IMR-90 (cell line): Measurements from ENCODE around the gene SPRED2. TPM values are rescaled to one million over a fixed set of nuclear protein-coding genes. Genes with fewer than 3 reads are reported as not detected.

ENCODE experiments used
- ATAC-seq: fragments of 200-7000 bp; cut with Tn5 transposase; 2 replicates; pipeline ENCODE4 v1.9.1; 2020; ENCODE audit warnings: low read depth, mild to moderate bottlenecking, moderate library complexity
- BruUV-seq: library from RNA; stranded (reverse); fragments of 400-500 nt; replicated peaks from 2 replicates; lab custom pipeline; 2021; lab: Mats Ljungman, UMichigan
- CTCF ChIA-PET: fragments of 300-600 bp; formaldehyde crosslinking; extraction: SDS; loops from one replicate; lab custom pipeline; 2021; ENCODE audit warnings: antibody characterized with exemption; lab: Yijun Ruan, JAX
- POLR2A ChIA-PET: fragments of 300-600 bp; sonication (Branson Sonifier 250); formaldehyde crosslinking; loops from one replicate; lab custom pipeline; 2022; ENCODE audit warnings: antibody characterized with exemption; ENCODE audit not compliant: unreplicated experiment; lab: Charles Lee
- DNase-seq: peaks from one replicate; pipeline ENCODE4 v3.0.0; 2013
- H2AFZ ChIP-seq: replicated peaks from 2 replicates; pipeline ENCODE3; 2013; ENCODE audit warnings: low read length, mild to moderate bottlenecking; ENCODE audit not compliant: poor library complexity
- H2AK5ac ChIP-seq: 2 replicates; pipeline ENCODE4 v1.6.1; 2013; ENCODE audit warnings: low read depth, low read length, inconsistent platforms
- H2AK9ac ChIP-seq: replicated peaks from 2 replicates; pipeline ENCODE3; 2013; ENCODE audit warnings: mild to moderate bottlenecking, low read depth, low read length, moderate library complexity; ENCODE audit not compliant: poor library complexity
- H2BK120ac ChIP-seq: 2 replicates; pipeline ENCODE4 v1.6.1; 2013; ENCODE audit warnings: low read depth, low read length, inconsistent platforms
- H2BK15ac ChIP-seq: 3 replicates; pipeline ENCODE4 v1.6.1; 2013; ENCODE audit warnings: low read depth, low read length, inconsistent platforms
- H2BK20ac ChIP-seq: 2 replicates; pipeline ENCODE4 v1.6.1; 2013; ENCODE audit warnings: low read depth, mild to moderate bottlenecking, inconsistent platforms, low read length, moderate library complexity
- H2BK5ac ChIP-seq: 2 replicates; pipeline ENCODE4 v1.6.1; 2013; ENCODE audit warnings: mild to moderate bottlenecking, low read depth, low read length, inconsistent platforms; ENCODE audit not compliant: poor library complexity, severe bottlenecking
- H3K14ac ChIP-seq: replicated peaks from 2 replicates; pipeline ENCODE4 v1.6.1; 2013; ENCODE audit warnings: low read depth, low read length, inconsistent platforms
- H3K18ac ChIP-seq: 2 replicates; pipeline ENCODE4 v1.6.1; 2013; ENCODE audit warnings: low read depth, low read length, control low read depth
- H3K23ac ChIP-seq: 2 replicates; pipeline ENCODE4 v1.6.1; 2013; ENCODE audit warnings: low read depth, low read length, inconsistent platforms
- H3K27ac ChIP-seq: 2 replicates; pipeline ENCODE4 v1.5.1; 2013; ENCODE audit warnings: mild to moderate bottlenecking, control low read depth, low read length; ENCODE audit not compliant: insufficient read depth
- H3K27me3 ChIP-seq: 2 replicates; pipeline ENCODE4 v1.6.1; 2013; ENCODE audit warnings: low read length; ENCODE audit not compliant: control insufficient read depth, insufficient read depth
- H3K36me3 ChIP-seq: 2 replicates; pipeline ENCODE4 v1.6.1; 2013; ENCODE audit warnings: low read length, mixed read lengths; ENCODE audit not compliant: control insufficient read depth, insufficient read depth
- H3K4ac ChIP-seq: 2 replicates; pipeline ENCODE4 v1.6.1; 2013; ENCODE audit warnings: low read depth, low read length, inconsistent platforms
- H3K4me1 ChIP-seq: 2 replicates; pipeline ENCODE4 v1.6.1; 2013; ENCODE audit warnings: low read length, mixed read lengths; ENCODE audit not compliant: control insufficient read depth, insufficient read depth
- H3K4me2 ChIP-seq: 2 replicates; pipeline ENCODE4 v1.6.1; 2013; ENCODE audit warnings: low read depth, mild to moderate bottlenecking, control low read depth, low read length, moderate library complexity
- H3K4me3 ChIP-seq: 2 replicates; pipeline ENCODE4 v1.5.1; 2013; ENCODE audit warnings: low read depth, mild to moderate bottlenecking, control low read depth, low read length, moderate library complexity; ENCODE audit not compliant: insufficient read depth
- H3K56ac ChIP-seq: 2 replicates; pipeline ENCODE4 v1.6.1; 2013; ENCODE audit warnings: low read length, inconsistent platforms; ENCODE audit not compliant: insufficient read depth; ENCODE audit errors: extremely low read depth
- H3K79me1 ChIP-seq, 2 experiments: 2 replicates each; pipeline ENCODE4 v1.6.1; 2013; ENCODE audit warnings: low read length in 2 of 2, inconsistent platforms in 1 of 2, low read depth in 1 of 2
- H3K9ac ChIP-seq: 2 replicates; pipeline ENCODE4 v1.6.1; 2013; ENCODE audit warnings: low read depth, low read length, control low read depth
- H3K9me1 ChIP-seq: 2 replicates; pipeline ENCODE4 v1.6.1; 2013; ENCODE audit warnings: low read length, inconsistent platforms; ENCODE audit not compliant: insufficient read depth
- H3K9me3 ChIP-seq: 2 replicates; pipeline ENCODE4 v1.6.1; 2013; ENCODE audit warnings: low read length; ENCODE audit not compliant: control insufficient read depth, insufficient read depth
- H4K20me1 ChIP-seq: 2 replicates; pipeline ENCODE4 v1.6.1; 2013; ENCODE audit warnings: low read length, inconsistent platforms; ENCODE audit not compliant: insufficient read depth
- H4K5ac ChIP-seq: 2 replicates; pipeline ENCODE4 v1.6.1; 2013; ENCODE audit warnings: mild to moderate bottlenecking, low read depth, low read length, control low read depth
- H4K8ac ChIP-seq, 2 experiments: 2 replicates each; pipeline ENCODE4 v1.6.1; 2013; ENCODE audit warnings: low read depth in 2 of 2, low read length in 2 of 2, control low read depth in 1 of 2, inconsistent platforms in 1 of 2
- H4K91ac ChIP-seq: 2 replicates; pipeline ENCODE4 v1.6.1; 2013; ENCODE audit warnings: low read depth, low read length, inconsistent platforms; ENCODE audit not compliant: insufficient read depth
- BHLHE40 ChIP-seq: fragments of 150-350 bp; IDR thresholded peaks from 2 replicates; pipeline ENCODE4 v1.6.1; 2016; ENCODE audit warnings: mild to moderate bottlenecking, low read depth, low read length
- CEBPB ChIP-seq: IDR thresholded peaks from 2 replicates; pipeline ENCODE4 v1.6.1; 2012; ENCODE audit warnings: low read depth, low read length, improper control_type of control experiment
- CHD1 ChIP-seq: IDR thresholded peaks from 2 replicates; pipeline ENCODE4 v1.6.1; 2012; ENCODE audit warnings: low read depth, low read length, improper control_type of control experiment
- FOS ChIP-seq: fragments of 150-350 bp; IDR thresholded peaks from 2 replicates; pipeline ENCODE4 v1.6.1; 2016; ENCODE audit warnings: low read depth, low read length
- MAFK ChIP-seq: IDR thresholded peaks from 2 replicates; pipeline ENCODE4 v1.6.1; 2012; ENCODE audit warnings: low read depth, low read length, improper control_type of control experiment
- MAZ ChIP-seq: IDR thresholded peaks from 2 replicates; pipeline ENCODE4 v1.6.1; 2012; ENCODE audit warnings: low read depth, mild to moderate bottlenecking, low read length, improper control_type of control experiment, moderate library complexity, borderline replicate concordance
- MXI1 ChIP-seq: IDR thresholded peaks from 2 replicates; pipeline ENCODE4 v1.6.1; 2012; ENCODE audit warnings: low read depth, mild to moderate bottlenecking, low read length, moderate library complexity, borderline replicate concordance
- NFE2L2 ChIP-seq: fragments of 150-350 bp; IDR thresholded peaks from 2 replicates; pipeline ENCODE4 v1.6.1; 2016; ENCODE audit warnings: low read depth, mild to moderate bottlenecking, low read length
- POLR2A ChIP-seq: IDR thresholded peaks from 2 replicates; pipeline ENCODE4 v1.6.1; 2012; ENCODE audit warnings: mild to moderate bottlenecking, low read depth, low read length
- RAD21 ChIP-seq: IDR thresholded peaks from 2 replicates; pipeline ENCODE4 v1.6.1; 2012; ENCODE audit warnings: low read length, improper control_type of control experiment
- RCOR1 ChIP-seq: IDR thresholded peaks from 2 replicates; pipeline ENCODE4 v1.6.1; 2012; ENCODE audit warnings: mild to moderate bottlenecking, low read length, improper control_type of control experiment; ENCODE audit not compliant: insufficient replicate concordance
- RFX5 ChIP-seq: IDR thresholded peaks from 2 replicates; pipeline ENCODE4 v1.8.0; 2012; ENCODE audit warnings: low read depth, mild to moderate bottlenecking, low read length, moderate library complexity
- SMC3 ChIP-seq: fragments of 150-350 bp; IDR thresholded peaks from 2 replicates; pipeline ENCODE4 v1.6.1; 2016; ENCODE audit warnings: low read depth, mild to moderate bottlenecking, antibody characterized with exemption, low read length, moderate library complexity
- WGBS, 2 experiments: methylation state at CpG; one replicate each; pipeline versions ENCODE4 v1.1.5 to v1.1.7; 2013; ENCODE audit warnings: missing lambda C conversion rate in 2 of 2; ENCODE audit not compliant: insufficient read length in 1 of 2; ENCODE audit errors: extremely low coverage in 2 of 2; 5-methylcytosine and 5-hydroxymethylcytosine counted together
- dilution Hi-C: fragments of 300-500 bp; cut with HindIII; formaldehyde crosslinking; loops from one replicate; pipeline ENCODE4 v1.14.3; 2018; ENCODE audit warnings: low sequenced_read_pairs; ENCODE audit not compliant: unreplicated experiment
- in situ Hi-C: fragments of 300-500 bp; cut with MboI; formaldehyde crosslinking; loops from 3 replicates; pipeline ENCODE4 v1.14.3; 2019; ENCODE audit warnings: low sequenced_read_pairs, inconsistent platforms, mixed read lengths
- intact Hi-C: fragments of 100-400 bp; cut with micrococcal nuclease; formaldehyde crosslinking; loops from 2 replicates; pipeline ENCODE4 v1.10.0; 2022
- polyA plus RNA-seq, 3 experiments: library from polyadenylated mRNA; depleted of rRNA; stranded (reverse); fragments of >200 nt; gene quantifications; 2 replicates each; pipeline ENCODE4 v1.2.3, GENCODE V29; 2012; ENCODE audit warnings: low replicate concordance in 1 of 3
- total RNA-seq: library from RNA; depleted of rRNA; stranded (reverse); fragments of >200 nt; gene quantifications from 2 replicates; pipeline ENCODE4 v1.2.3, GENCODE V29; 2012
- TF ChIP-seq, protein P1 (sequence below): conservative IDR thresholded peaks from 2 replicates; pipeline ENCODE4 v1.5.1; 2012; ENCODE audit warnings: mild to moderate bottlenecking, low read depth, low read length, improper control_type of control experiment
- TF ChIP-seq, protein P2 (sequence below): fragments of 150-350 bp; IDR thresholded peaks from 2 replicates; pipeline ENCODE4 v1.6.1; 2016; ENCODE audit warnings: low read depth, mild to moderate bottlenecking, low read length, moderate library complexity, borderline replicate concordance
- TF ChIP-seq, protein P3 (sequence below): fragments of 150-350 bp; IDR thresholded peaks from 2 replicates; pipeline ENCODE4 v1.6.1; 2017; ENCODE audit warnings: mild to moderate bottlenecking, antibody characterized with exemption, low read length, low read depth

Gene SPRED2
- total and polyA plus RNA-seq, 2 of the 4 experiments (the other 2 are of a cell fraction), result 4.8 to 18.7 TPM

DNA sequence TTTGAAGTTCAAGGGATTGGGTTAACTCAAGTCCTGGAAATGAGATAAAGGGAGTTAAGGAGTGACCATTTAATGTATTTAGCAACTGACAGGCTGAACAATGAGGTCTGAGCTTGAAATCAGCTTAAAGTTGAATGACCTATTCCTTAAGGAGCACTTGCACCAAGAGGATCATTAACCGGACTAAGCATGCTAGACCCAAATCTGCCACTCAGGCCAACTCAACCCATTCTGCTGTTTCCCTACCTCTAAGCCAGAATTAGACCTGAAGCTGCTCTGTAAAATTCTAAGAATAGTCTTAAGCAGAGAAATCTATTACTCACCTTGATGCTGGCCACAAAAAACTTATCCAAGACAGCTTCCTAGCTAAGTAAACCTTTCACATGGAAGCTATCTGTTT is 59.8 kb downstream of the SPRED2 start:
- WGBS, 2 experiments, result no CpG with 5 or more reads among the region's 1 CpG
- H3K4ac ChIP-seq, result no peak overlapping the region
- no peaks in the 10 kb centered on the region for H3K36me3 ChIP-seq
- CTCF ChIA-PET, result no interaction called here
- peaks cover 23 to 82% of the 10 kb centered on the region in 2 experiments for H3K79me1 ChIP-seq
- peaks cover 17% of the 10 kb centered on the region for H3K4me1 ChIP-seq
- POLR2A ChIA-PET, result no interaction called here
- H3K27ac ChIP-seq, result no peak overlapping the region
- H3K56ac ChIP-seq, result no peak overlapping the region
- ATAC-seq (no peak), DNase-seq (no peak)
- H3K23ac ChIP-seq, result no peak overlapping the region
- no peak overlapping the region for H3K4me3 ChIP-seq
- H4K8ac ChIP-seq, result no peak overlapping the region
- no peak overlapping the region for H3K4me2 ChIP-seq
- H4K5ac ChIP-seq, result no peak overlapping the region
- no TSS peak for BruUV-seq
- dilution Hi-C loops (no loop called here), intact Hi-C loops (no loop called here), in situ Hi-C loops (no loop called here)
- no peak overlapping the region for H3K18ac ChIP-seq
- no peak overlapping the region for H2BK15ac ChIP-seq
- H2AFZ ChIP-seq, result no peak overlapping the region
- H3K27me3 ChIP-seq, result no peaks in the 10 kb centered on the region
- peaks cover 20% of the 10 kb centered on the region for H3K9me1 ChIP-seq
- H2AK5ac ChIP-seq, result no peak overlapping the region
- H4K20me1 ChIP-seq, result peaks cover 31% of the 10 kb centered on the region
- no peak for TF ChIP-seq FOS
- no peak for TF ChIP-seq RCOR1
- no peak for TF ChIP-seq POLR2A
- TF ChIP-seq SMC3, result no peak
- TF ChIP-seq NFE2L2, result no peak
- no peak for TF ChIP-seq CEBPB
- TF ChIP-seq RFX5, result no peak
- TF ChIP-seq, protein P1, sequence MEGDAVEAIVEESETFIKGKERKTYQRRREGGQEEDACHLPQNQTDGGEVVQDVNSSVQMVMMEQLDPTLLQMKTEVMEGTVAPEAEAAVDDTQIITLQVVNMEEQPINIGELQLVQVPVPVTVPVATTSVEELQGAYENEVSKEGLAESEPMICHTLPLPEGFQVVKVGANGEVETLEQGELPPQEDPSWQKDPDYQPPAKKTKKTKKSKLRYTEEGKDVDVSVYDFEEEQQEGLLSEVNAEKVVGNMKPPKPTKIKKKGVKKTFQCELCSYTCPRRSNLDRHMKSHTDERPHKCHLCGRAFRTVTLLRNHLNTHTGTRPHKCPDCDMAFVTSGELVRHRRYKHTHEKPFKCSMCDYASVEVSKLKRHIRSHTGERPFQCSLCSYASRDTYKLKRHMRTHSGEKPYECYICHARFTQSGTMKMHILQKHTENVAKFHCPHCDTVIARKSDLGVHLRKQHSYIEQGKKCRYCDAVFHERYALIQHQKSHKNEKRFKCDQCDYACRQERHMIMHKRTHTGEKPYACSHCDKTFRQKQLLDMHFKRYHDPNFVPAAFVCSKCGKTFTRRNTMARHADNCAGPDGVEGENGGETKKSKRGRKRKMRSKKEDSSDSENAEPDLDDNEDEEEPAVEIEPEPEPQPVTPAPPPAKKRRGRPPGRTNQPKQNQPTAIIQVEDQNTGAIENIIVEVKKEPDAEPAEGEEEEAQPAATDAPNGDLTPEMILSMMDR, result no peak
- no peak for TF ChIP-seq RAD21
- TF ChIP-seq MAFK, result no peak
- TF ChIP-seq, protein P2, sequence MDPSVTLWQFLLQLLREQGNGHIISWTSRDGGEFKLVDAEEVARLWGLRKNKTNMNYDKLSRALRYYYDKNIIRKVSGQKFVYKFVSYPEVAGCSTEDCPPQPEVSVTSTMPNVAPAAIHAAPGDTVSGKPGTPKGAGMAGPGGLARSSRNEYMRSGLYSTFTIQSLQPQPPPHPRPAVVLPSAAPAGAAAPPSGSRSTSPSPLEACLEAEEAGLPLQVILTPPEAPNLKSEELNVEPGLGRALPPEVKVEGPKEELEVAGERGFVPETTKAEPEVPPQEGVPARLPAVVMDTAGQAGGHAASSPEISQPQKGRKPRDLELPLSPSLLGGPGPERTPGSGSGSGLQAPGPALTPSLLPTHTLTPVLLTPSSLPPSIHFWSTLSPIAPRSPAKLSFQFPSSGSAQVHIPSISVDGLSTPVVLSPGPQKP, result no peak
- TF ChIP-seq BHLHE40, result no peak
- no peak for TF ChIP-seq MAZ
- TF ChIP-seq, protein P3, sequence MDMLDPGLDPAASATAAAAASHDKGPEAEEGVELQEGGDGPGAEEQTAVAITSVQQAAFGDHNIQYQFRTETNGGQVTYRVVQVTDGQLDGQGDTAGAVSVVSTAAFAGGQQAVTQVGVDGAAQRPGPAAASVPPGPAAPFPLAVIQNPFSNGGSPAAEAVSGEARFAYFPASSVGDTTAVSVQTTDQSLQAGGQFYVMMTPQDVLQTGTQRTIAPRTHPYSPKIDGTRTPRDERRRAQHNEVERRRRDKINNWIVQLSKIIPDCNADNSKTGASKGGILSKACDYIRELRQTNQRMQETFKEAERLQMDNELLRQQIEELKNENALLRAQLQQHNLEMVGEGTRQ, result no peak
- no peak for TF ChIP-seq MXI1
- TF ChIP-seq CHD1, result no peak
- no peak overlapping the region for H2BK5ac ChIP-seq
- no peak overlapping the region for H3K9ac ChIP-seq
- H3K9me3 ChIP-seq, result no peaks in the 10 kb centered on the region
- no peak overlapping the region for H2AK9ac ChIP-seq
- H3K14ac ChIP-seq, result no peak overlapping the region
- H2BK120ac ChIP-seq, result no peak overlapping the region
- H4K91ac ChIP-seq, result no peak overlapping the region
- no peak overlapping the region for H2BK20ac ChIP-seq
